Osteocyte (in vitro differentiated cells): ENCODE results near the gene SPPL3. TPM values are rescaled to one million over a fixed set of nuclear protein-coding genes. Genes with fewer than 3 reads are reported as not detected.

ENCODE experiments used
- DNase-seq: peaks from one replicate; pipeline ENCODE4 v3.0.0; 2021; ENCODE audit warnings: mixed read lengths; ENCODE audit not compliant: unreplicated experiment; ENCODE audit errors: extremely low spot score
- H3K27ac Mint-ChIP-seq: one replicate; pipeline ENCODE4 v1.8.0; 2021; ENCODE audit warnings: mild to moderate bottlenecking, mixed read lengths; ENCODE audit not compliant: unreplicated experiment
- H3K27me3 Mint-ChIP-seq: one replicate; pipeline ENCODE4 v1.8.0; 2021; ENCODE audit warnings: mixed read lengths; ENCODE audit not compliant: unreplicated experiment
- H3K36me3 Mint-ChIP-seq: one replicate; pipeline ENCODE4 v1.8.0; 2021; ENCODE audit warnings: mixed read lengths; ENCODE audit not compliant: unreplicated experiment
- H3K4me1 Mint-ChIP-seq: one replicate; pipeline ENCODE4 v1.8.0; 2021; ENCODE audit warnings: mixed read lengths; ENCODE audit not compliant: unreplicated experiment
- H3K4me3 Mint-ChIP-seq: one replicate; pipeline ENCODE4 v1.8.0; 2021; ENCODE audit warnings: mild to moderate bottlenecking, moderate library complexity, mixed read lengths; ENCODE audit not compliant: unreplicated experiment
- H3K9me3 Mint-ChIP-seq: one replicate; pipeline ENCODE4 v1.8.0; 2021; ENCODE audit warnings: mixed read lengths; ENCODE audit not compliant: unreplicated experiment
- CTCF ChIP-seq: fragments of 200-600 bp; sonication (generic); IDR thresholded peaks from 2 replicates; pipeline ENCODE4 v1.5.0; 2021; ENCODE audit warnings: antibody characterized with exemption, mild to moderate bottlenecking, moderate library complexity
- total RNA-seq: library from RNA; stranded (reverse); gene quantifications from 2 replicates; pipeline ENCODE4 v1.2.1, GENCODE V29; 2021

Gene SPPL3
- total RNA-seq, 1 donor from 2014 or later, result 61.7 TPM

GRCh38 chr12:120845696-120846095, 58.5 kb downstream of the SPPL3 start:
- Mint-ChIP-seq H3K4me3 (no peak overlapping the region), H3K36me3 (peaks cover 3% of the 10 kb centered on the region), H3K4me1 (peaks cover 27% of the 10 kb centered on the region), H3K27me3 (no peaks in the 10 kb centered on the region), H3K27ac (no peak overlapping the region), H3K9me3 (no peaks in the 10 kb centered on the region)
- no peak for DNase-seq
- no peak for TF ChIP-seq CTCF

GRCh38 chr12:120844768-120845449, 59.2 kb downstream of the SPPL3 start:
- H3K27me3 Mint-ChIP-seq, result no peaks in the 10 kb centered on the region
- TF ChIP-seq CTCF, result no peak

GRCh38 chr12:120844297-120844696, 59.9 kb downstream of the SPPL3 start:
- Mint-ChIP-seq H3K36me3 (peaks cover 3% of the 10 kb centered on the region), H3K4me3 (no peak overlapping the region), H3K4me1 (peaks cover 15% of the 10 kb centered on the region), H3K27me3 (no peaks in the 10 kb centered on the region), H3K9me3 (no peaks in the 10 kb centered on the region), H3K27ac (no peak overlapping the region)
- DNase-seq, result no peak
- no peak for TF ChIP-seq CTCF

More at GRCh38 chr12:120844768-120845449, 59.2 kb downstream of the SPPL3 start:
- peaks cover 3% of the 10 kb centered on the region for H3K36me3 Mint-ChIP-seq
- peaks cover 21% of the 10 kb centered on the region for H3K4me1 Mint-ChIP-seq
- no peak overlapping the region for H3K27ac Mint-ChIP-seq
- no peak for DNase-seq
- no peak overlapping the region for H3K4me3 Mint-ChIP-seq
- H3K9me3 Mint-ChIP-seq, result no peaks in the 10 kb centered on the region

DNA sequence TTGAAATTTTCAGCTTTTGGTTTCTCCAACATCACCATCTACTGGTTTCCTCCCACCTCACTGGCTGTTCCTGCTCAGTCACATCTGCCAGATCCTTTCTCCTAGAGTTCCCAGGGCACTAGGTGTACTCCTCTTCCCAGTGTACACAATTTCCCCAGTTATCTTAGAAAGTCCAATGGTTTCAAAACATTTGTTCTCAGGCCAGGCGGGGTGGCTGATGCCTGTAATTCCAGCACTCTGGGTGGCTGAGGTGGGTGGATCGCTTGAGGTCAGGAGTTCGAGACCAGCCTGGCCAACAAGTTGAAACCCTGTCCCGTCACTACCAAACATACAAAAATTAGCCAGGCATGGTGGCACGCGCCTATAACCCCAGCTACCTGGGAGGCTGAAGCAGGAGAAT, 60.7 kb downstream of the SPPL3 start:
- Mint-ChIP-seq H3K36me3 (peaks cover 3% of the 10 kb centered on the region), H3K27me3 (no peaks in the 10 kb centered on the region), H3K4me1 (peaks cover 13% of the 10 kb centered on the region), H3K9me3 (no peaks in the 10 kb centered on the region), H3K4me3 (no peak overlapping the region), H3K27ac (no peak overlapping the region)
- no peak for DNase-seq
- TF ChIP-seq CTCF, result no peak

GRCh38 chr12:120842595-120842994, 61.6 kb downstream of the SPPL3 start:
- peaks cover 13% of the 10 kb centered on the region for H3K4me1 Mint-ChIP-seq
- H3K27ac Mint-ChIP-seq, result no peak overlapping the region
- DNase-seq, result no peak
- H3K27me3 Mint-ChIP-seq, result no peaks in the 10 kb centered on the region
- H3K36me3 Mint-ChIP-seq, result peaks cover 3% of the 10 kb centered on the region
- no peak overlapping the region for H3K4me3 Mint-ChIP-seq
- no peaks in the 10 kb centered on the region for H3K9me3 Mint-ChIP-seq
- no peak for TF ChIP-seq CTCF
